ENCODE results near the gene PCDHGB7. TPM values are rescaled to one million over a fixed set of nuclear protein-coding genes. Genes with fewer than 3 reads are reported as not detected.

Gene PCDHGB7
- total RNA-seq, 4 donors from 2014 or later: 7.2 to 10.4 (median 8.2) TPM

- TF ChIP-seq, protein P1, sequence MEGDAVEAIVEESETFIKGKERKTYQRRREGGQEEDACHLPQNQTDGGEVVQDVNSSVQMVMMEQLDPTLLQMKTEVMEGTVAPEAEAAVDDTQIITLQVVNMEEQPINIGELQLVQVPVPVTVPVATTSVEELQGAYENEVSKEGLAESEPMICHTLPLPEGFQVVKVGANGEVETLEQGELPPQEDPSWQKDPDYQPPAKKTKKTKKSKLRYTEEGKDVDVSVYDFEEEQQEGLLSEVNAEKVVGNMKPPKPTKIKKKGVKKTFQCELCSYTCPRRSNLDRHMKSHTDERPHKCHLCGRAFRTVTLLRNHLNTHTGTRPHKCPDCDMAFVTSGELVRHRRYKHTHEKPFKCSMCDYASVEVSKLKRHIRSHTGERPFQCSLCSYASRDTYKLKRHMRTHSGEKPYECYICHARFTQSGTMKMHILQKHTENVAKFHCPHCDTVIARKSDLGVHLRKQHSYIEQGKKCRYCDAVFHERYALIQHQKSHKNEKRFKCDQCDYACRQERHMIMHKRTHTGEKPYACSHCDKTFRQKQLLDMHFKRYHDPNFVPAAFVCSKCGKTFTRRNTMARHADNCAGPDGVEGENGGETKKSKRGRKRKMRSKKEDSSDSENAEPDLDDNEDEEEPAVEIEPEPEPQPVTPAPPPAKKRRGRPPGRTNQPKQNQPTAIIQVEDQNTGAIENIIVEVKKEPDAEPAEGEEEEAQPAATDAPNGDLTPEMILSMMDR (IDR thresholded peaks at IDR 0.05; ENCODE audit: low read depth): no peak
These were observed 19.7 kb downstream of the PCDHGB7 start for GRCh38 chr5:141437221-141437620.

GRCh38 chr5:141439411-141440141, 22.1 kb downstream of the PCDHGB7 start:
- TF ChIP-seq, protein P1 (IDR thresholded peaks at IDR 0.05; ENCODE audit: low read depth): no peak

- TF ChIP-seq, protein P1 (IDR thresholded peaks at IDR 0.05; ENCODE audit: low read depth): no peak
These were observed 22.9 kb downstream of the PCDHGB7 start for GRCh38 chr5:141440341-141440740.

GRCh38 chr5:141441571-141442170, 24.2 kb downstream of the PCDHGB7 start:
- TF ChIP-seq, protein P1 (IDR thresholded peaks at IDR 0.05; ENCODE audit: low read depth): no peak

GRCh38 chr5:141465351-141465750, 47.9 kb downstream of the PCDHGB7 start:
- TF ChIP-seq, protein P1 (IDR thresholded peaks at IDR 0.05; ENCODE audit: low read depth): no peak

Other genes with a start within 250 kb of the PCDHGB7 start
- gene PCDHB7, start 245.0 kb upstream of the PCDHGB7 start, total RNA-seq: 1 to 10 TPM in 3 of 4 donors, under 1 TPM in 1; 0.49 to 1.5 (median 1.3) TPM
- 1 to 10 TPM in 1 of 4 donors, under 1 TPM in 3; 0.38 to 1.1 (median 0.67) TPM for gene PCDHB8, start 239.9 kb upstream of the PCDHGB7 start, total RNA-seq
- gene PCDHB16, start 235.3 kb upstream of the PCDHGB7 start, total RNA-seq: 1 to 10 TPM; 2.2 to 4.9 (median 2.7) TPM
- gene PCDHB9, start 230.5 kb upstream of the PCDHGB7 start, total RNA-seq: 1 to 10 TPM; 1.0 to 2.4 (median 2.1) TPM
- gene PCDHB10, start 225.3 kb upstream of the PCDHGB7 start, total RNA-seq: 1 to 10 TPM; 2.4 to 4.7 (median 2.4) TPM
- gene PCDHB11, start 218.1 kb upstream of the PCDHGB7 start, total RNA-seq: 1 to 10 TPM; 1.4 to 3.5 (median 2.1) TPM
- gene PCDHB12, start 209.0 kb upstream of the PCDHGB7 start, total RNA-seq: 1 to 10 TPM; 1.0 to 3.1 (median 2.3) TPM
- gene PCDHB13, start 203.8 kb upstream of the PCDHGB7 start, total RNA-seq: 1 to 10 TPM; 1.9 to 3.8 (median 2.8) TPM
- gene PCDHB14, start 194.3 kb upstream of the PCDHGB7 start, total RNA-seq: 1 to 10 TPM; 1.8 to 3.8 (median 2.1) TPM
- gene PCDHB15, start 172.3 kb upstream of the PCDHGB7 start, total RNA-seq: 1 to 10 TPM in 2 of 4 donors, under 1 TPM in 2; 0.34 to 1.9 (median 0.96) TPM
- 1 to 10 TPM in 2 of 4 donors, under 1 TPM in 2; 0.85 to 2.3 (median 1.0) TPM for gene SLC25A2, start 113.6 kb upstream of the PCDHGB7 start, total RNA-seq
- gene TAF7, start 96.9 kb upstream of the PCDHGB7 start, total RNA-seq: 10 to 100 TPM; 41.1 to 77.9 (median 50.1) TPM
- gene PCDHGA1, start 87.2 kb upstream of the PCDHGB7 start, total RNA-seq: under 1 TPM; under 0.01 to 0.38 (median 0.33) TPM
- gene PCDHGA2, start 78.9 kb upstream of the PCDHGB7 start, total RNA-seq: 1 to 10 TPM; 2.3 to 6.5 (median 2.6) TPM
- 1 to 10 TPM; 1.8 to 3.6 (median 2.4) TPM for gene PCDHGA3, start 73.8 kb upstream of the PCDHGB7 start, total RNA-seq
- 1 to 10 TPM in 3 of 4 donors, under 1 TPM in 1; 0.75 to 2.3 (median 1.5) TPM for gene PCDHGB1, start 67.6 kb upstream of the PCDHGB7 start, total RNA-seq
- gene PCDHGA4, start 62.7 kb upstream of the PCDHGB7 start, total RNA-seq: 1 to 10 TPM; 2.7 to 4.0 (median 3.5) TPM
- 1 to 10 TPM; 2.1 to 5.3 (median 3.8) TPM for gene PCDHGB2, start 57.7 kb upstream of the PCDHGB7 start, total RNA-seq
- 1 to 10 TPM; 2.7 to 5.8 (median 3.3) TPM for gene PCDHGA5, start 53.5 kb upstream of the PCDHGB7 start, total RNA-seq
- gene PCDHGB3, start 47.4 kb upstream of the PCDHGB7 start, total RNA-seq: 1 to 10 TPM; 1.5 to 4.4 (median 1.9) TPM
- 1 to 10 TPM; 3.1 to 6.2 (median 3.4) TPM for gene PCDHGA6, start 43.8 kb upstream of the PCDHGB7 start, total RNA-seq
- 1 to 10 TPM; 1.8 to 5.1 (median 3.7) TPM for gene PCDHGA7, start 34.9 kb upstream of the PCDHGB7 start, total RNA-seq
- gene PCDHGB4, start 30.0 kb upstream of the PCDHGB7 start, total RNA-seq: 1 to 10 TPM; 2.3 to 4.1 (median 3.1) TPM
- 1 to 10 TPM; 1.5 to 2.8 (median 1.5) TPM for gene PCDHGA8, start 25.0 kb upstream of the PCDHGB7 start, total RNA-seq
- gene PCDHGB5, start 19.7 kb upstream of the PCDHGB7 start, total RNA-seq: 1 to 10 TPM; 5.3 to 7.0 (median 6.7) TPM
- 1 to 10 TPM; 4.1 to 8.3 (median 5.6) TPM for gene PCDHGA9, start 14.9 kb upstream of the PCDHGB7 start, total RNA-seq
- 1 to 10 TPM; 4.6 to 7.7 (median 5.8) TPM for gene PCDHGB6, start 9.7 kb upstream of the PCDHGB7 start, total RNA-seq
- gene PCDHGA10, start 4.7 kb upstream of the PCDHGB7 start, total RNA-seq: 1 to 10 TPM; 4.4 to 6.0 (median 4.6) TPM
- 1 to 10 TPM; 3.4 to 6.2 (median 4.2) TPM for gene PCDHGA11, start 3.4 kb downstream of the PCDHGB7 start, total RNA-seq
- 1 to 10 TPM; 3.8 to 9.2 (median 5.7) TPM for gene PCDHGA12, start 12.8 kb downstream of the PCDHGB7 start, total RNA-seq
- 10 to 100 TPM; 16.5 to 35.4 (median 30.4) TPM for gene PCDHGC3, start 58.3 kb downstream of the PCDHGB7 start, total RNA-seq
- 10 to 100 TPM in 1 of 4 donors, 1 to 10 TPM in 3; 1.0 to 10.9 (median 1.9) TPM for gene PCDHGC4, start 67.4 kb downstream of the PCDHGB7 start, total RNA-seq
- 1 to 10 TPM in 2 of 4 donors, under 1 TPM in 2; 0.82 to 1.8 (median 1.2) TPM for gene PCDHGC5, start 71.4 kb downstream of the PCDHGB7 start, total RNA-seq
- gene DIAPH1, start 201.3 kb downstream of the PCDHGB7 start, total RNA-seq: 10 to 100 TPM; 48.2 to 65.0 (median 55.0) TPM
- 10 to 100 TPM; 37.7 to 49.1 (median 40.3) TPM for gene HDAC3, start 219.2 kb downstream of the PCDHGB7 start, total RNA-seq
- 1 to 10 TPM in 2 of 4 donors, under 1 TPM in 2; 0.49 to 1.9 (median 1.4) TPM for gene RELL2, start 219.3 kb downstream of the PCDHGB7 start, total RNA-seq
- 10 to 100 TPM in 3 of 4 donors, 1 to 10 TPM in 1; 4.4 to 23.1 (median 16.3) TPM for gene FCHSD1, start 233.7 kb downstream of the PCDHGB7 start, total RNA-seq